K562 (cell line): Measurements from ENCODE around the gene LY6G6F. TPM values are rescaled to one million over a fixed set of nuclear protein-coding genes. Genes with fewer than 3 reads are reported as not detected.

Experiments used
- ELF4 ChIP-seq: fragments of 450-650 bp; formaldehyde crosslinking; IDR thresholded peaks from 2 replicates; pipeline ENCODE4 v1.4.0; 2022; ENCODE audit warnings: missing genetic modification characterization
- KLF13 ChIP-seq: fragments of 450-650 bp; IDR thresholded peaks from 2 replicates; pipeline ENCODE4 v1.6.1; 2016; ENCODE audit warnings: missing genetic modification characterization, low read depth, mild to moderate bottlenecking, missing compliant biosample characterization, moderate library complexity, borderline replicate concordance
- PBX2 ChIP-seq, 2 experiments: IDR thresholded peaks in 1 of 2; conservative IDR thresholded peaks in 1 of 2; 2 replicates each; pipeline ENCODE4 v1.6.1; 2016; ENCODE audit warnings: low read depth in 2 of 2, mild to moderate bottlenecking in 1 of 2, missing compliant biosample characterization in 1 of 2, missing genetic modification characterization in 1 of 2, moderate library complexity in 1 of 2
- PHB2 ChIP-seq: fragments of 450-650 bp; IDR thresholded peaks from 2 replicates; pipeline ENCODE4 v1.6.1; 2017; ENCODE audit warnings: low read depth
- POLR2G ChIP-seq: fragments of 200-400 bp; formaldehyde crosslinking; IDR thresholded peaks from 2 replicates; pipeline ENCODE4 v1.6.1; 2017; ENCODE audit warnings: low read depth, mild to moderate bottlenecking, antibody characterized with exemption, low read length, moderate library complexity
- RCOR1 ChIP-seq, 2 experiments: IDR thresholded peaks; 2 replicates each; pipeline ENCODE4 v1.6.1; 2012; ENCODE audit warnings: low read depth in 2 of 2, low read length in 2 of 2, borderline replicate concordance in 1 of 2, improper control_type of control experiment in 1 of 2
- THRB ChIP-seq: fragments of 450-650 bp; formaldehyde crosslinking; conservative IDR thresholded peaks from 2 replicates; pipeline ENCODE4 v1.4.0; 2022; ENCODE audit warnings: mild to moderate bottlenecking, missing genetic modification characterization
- ZBTB26 ChIP-seq: fragments of 450-650 bp; formaldehyde crosslinking; IDR thresholded peaks from 2 replicates; pipeline ENCODE4 v1.4.0; 2022; ENCODE audit warnings: missing genetic modification characterization
- ZNF143 ChIP-seq: sonication (generic); formaldehyde crosslinking; IDR thresholded peaks from 2 replicates; pipeline ENCODE4 v1.9.0; 2022; ENCODE audit warnings: mild to moderate bottlenecking, missing genetic modification reagents
- ZNF280A ChIP-seq: fragments of 450-650 bp; IDR thresholded peaks from 2 replicates; pipeline ENCODE4 v1.6.1; 2018; ENCODE audit warnings: mild to moderate bottlenecking, low read depth; ENCODE audit not compliant: partially characterized antibody
- ZNF518B ChIP-seq: fragments of 250-450 bp; sonication (Bioruptor Pico); IDR thresholded peaks from 2 replicates; pipeline ENCODE4 v1.5.0; 2021; ENCODE audit warnings: mild to moderate bottlenecking, moderate library complexity
- polyA plus RNA-seq, 8 experiments: library from polyadenylated mRNA; depleted of rRNA in 4 of 8; stranded (reverse) in 5 of 8; unstranded in 3 of 8; fragments of >200 nt; fragmentation: Nextera tagmentation in 2 of 8; fragmentation: Illumina TruSeq in 1 of 8; extraction: Ambion mirVana in 2 of 8; extraction: Trizol in 1 of 8; gene quantifications; 2 replicates each; pipeline versions ENCODE4 v1.2.1 to v1.2.3, GENCODE V29; 2011 to 2014; ENCODE audit warnings: inconsistent platforms in 1 of 8, missing spikeins in 1 of 8
- total RNA-seq, 7 experiments: library from RNA; depleted of rRNA in 6 of 7; stranded (reverse); fragments of >200 nt in 6 of 7; fragmentation: Illumina TruSeq in 2 of 7; extraction: Trizol in 2 of 7; gene quantifications; 2 replicates each; pipeline versions ENCODE4 v1.2.1 to v1.2.3, GENCODE V29; 2011 to 2021; ENCODE audit warnings: low replicate concordance in 1 of 7

LY6G6F gene
- total and polyA plus RNA-seq, 9 of the 15 experiments (the other 6 are each of a cell fraction or from before 2014, with no cell fraction given): 0.14 to 0.50 (median 0.28) TPM; not detected in 2

GRCh38 chr6:31710523-31711219, 4.0 kb downstream of the LY6G6F start (continued):
- peak; percentile 5 for TF ChIP-seq ZNF280A
- TF ChIP-seq THRB (CRISPR knock-in tag): peak; percentile 94
- 0 out of 2 replicates have a peak, but pooled peaks have one; percentile 13 for TF ChIP-seq KLF13 (tag)
- 0 out of 4 replicates have a peak, but pooled peaks of 1 of the 2 experiments have one; percentile 3 for TF ChIP-seq RCOR1 (IDR thresholded peaks at IDR 0.05; ENCODE audit: borderline replicate concordance in 1 of 2, low read depth in 2 of 2, low read length in 2 of 2)
- TF ChIP-seq POLR2G: no peak
- TF ChIP-seq ELF4: peak; percentile 70; the same call in 1 of the 2 replicates
- TF ChIP-seq ZBTB26 (CRISPR knock-in tag): 0 out of 2 replicates have a peak, but pooled peaks have one; percentile 74
- TF ChIP-seq PHB2: 0 out of 2 replicates have a peak, but pooled peaks have one; percentile 38
- no peak for TF ChIP-seq ZNF143 (CRISPR knock-in tag)
- no peak for TF ChIP-seq ZNF518B (CRISPR knock-in tag)
- no peak for TF ChIP-seq PBX2 (CRISPR knock-in tag; IDR thresholded peaks at IDR 0.05; ENCODE audit: low read depth)
- no peak for TF ChIP-seq PBX2 (tag; conservative IDR thresholded peaks at IDR 0.05; ENCODE audit: low read depth)
